GM18526 (cell line): ENCODE measurements around the gene SGTB.

Source experiments
- POLR2A ChIP-seq: IDR thresholded peaks from 3 replicates; pipeline ENCODE4 v1.6.1; 2011; ENCODE audit not compliant: insufficient read length; ENCODE audit errors: extremely low read depth

SGTB gene

GRCh38 chr5:65742565-65743231 is 20.8 kb upstream of the SGTB start:
- TF ChIP-seq POLR2A, result no peak

DNA sequence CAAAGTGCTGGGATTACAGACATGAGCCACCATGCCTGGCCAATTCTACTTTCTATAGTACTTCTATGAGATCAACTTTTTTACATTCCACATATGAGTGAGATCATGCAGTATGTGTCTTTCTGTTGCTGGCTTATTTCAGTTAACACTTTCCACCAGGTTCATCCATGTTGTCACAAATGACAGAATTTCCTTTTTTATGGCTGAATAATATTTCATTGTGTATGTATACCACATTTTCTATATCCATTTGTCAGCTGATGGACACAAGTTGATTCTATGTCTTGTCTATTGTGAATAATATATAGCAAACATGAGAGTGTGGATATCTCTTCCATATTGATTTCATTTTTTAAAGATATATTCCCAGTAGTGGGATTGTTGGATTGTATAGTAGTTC is 17.3 kb upstream of the SGTB start:
- TF ChIP-seq POLR2A, result no peak

GRCh38 chr5:65738305-65738704 is 16.4 kb upstream of the SGTB start:
- no peak for TF ChIP-seq POLR2A

GRCh38 chr5:65737842-65738241 is 15.9 kb upstream of the SGTB start:
- TF ChIP-seq POLR2A, result no peak

GRCh38 chr5:65736011-65736410 is 14.1 kb upstream of the SGTB start:
- no peak for TF ChIP-seq POLR2A

DNA sequence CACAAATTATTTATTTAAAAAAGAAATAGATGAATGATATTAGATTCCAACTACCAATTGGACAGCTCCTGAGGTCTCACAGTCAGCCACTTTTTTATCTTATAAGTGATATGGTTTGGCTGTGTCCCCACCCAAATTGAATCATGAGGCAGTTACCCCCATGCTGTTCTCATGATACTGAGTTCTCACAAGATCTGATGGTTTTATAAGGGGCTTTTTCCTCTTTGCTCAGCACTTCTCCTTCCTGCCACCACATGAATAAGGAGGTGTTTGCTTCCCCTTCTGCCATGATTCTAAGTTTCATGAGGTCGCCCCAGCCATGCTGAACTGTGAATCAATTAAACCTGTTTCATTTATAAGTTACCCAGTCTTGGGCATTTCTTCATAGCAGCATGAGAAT is 13.0 kb upstream of the SGTB start:
- TF ChIP-seq POLR2A, result no peak

- TF ChIP-seq POLR2A, result no peak
Observed at GRCh38 chr5:65730910-65731309, 9.0 kb upstream of the SGTB start.

DNA sequence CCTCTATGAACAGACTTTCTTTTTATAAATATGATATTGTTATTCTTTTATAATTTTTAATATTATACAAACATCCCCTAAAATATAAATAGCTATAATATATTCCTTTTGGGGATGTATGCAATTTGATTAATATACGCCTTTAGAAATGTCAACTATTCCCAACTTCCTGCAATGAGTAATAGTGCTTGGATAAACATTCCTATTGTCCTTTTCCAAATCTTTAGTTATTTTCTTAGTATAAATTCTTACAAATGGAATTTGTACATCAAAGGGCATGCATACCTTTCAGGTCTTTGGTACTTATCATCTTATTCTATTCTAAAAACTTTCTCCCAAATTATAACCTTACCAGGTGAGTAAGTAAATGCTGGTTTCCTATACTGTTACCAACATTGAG is 6.3 kb upstream of the SGTB start:
- no peak for TF ChIP-seq POLR2A

DNA sequence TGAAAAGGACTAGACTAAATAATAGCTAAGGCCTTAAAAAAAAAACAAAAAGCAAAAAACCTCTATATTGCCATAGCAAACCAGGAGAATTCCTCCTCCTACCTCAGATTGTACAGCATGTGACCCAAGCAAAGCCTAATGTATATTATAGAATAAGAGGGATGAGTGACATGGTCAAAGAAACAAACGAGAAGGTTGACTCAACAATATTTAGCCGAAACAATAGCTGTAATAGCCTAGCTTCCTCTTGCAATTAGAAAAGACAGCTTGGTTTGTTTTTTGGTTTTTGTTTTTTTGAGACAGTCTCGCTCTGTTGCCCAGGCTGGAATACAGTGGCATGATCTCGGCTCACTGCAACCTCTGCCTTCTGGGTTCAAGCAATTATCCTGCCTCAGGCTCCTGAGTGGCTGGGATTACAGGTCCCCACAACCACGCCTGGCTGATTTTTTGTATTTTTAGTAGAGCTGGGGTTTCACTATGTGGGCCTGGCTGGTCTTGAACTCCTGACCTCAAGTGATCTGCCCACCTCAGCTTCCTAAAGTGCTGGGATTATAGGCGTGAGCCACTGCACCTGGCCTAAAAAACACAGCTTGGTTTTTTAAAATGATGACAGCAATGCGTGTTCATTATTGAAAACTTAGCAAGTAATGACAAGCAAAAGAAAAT is 5.7 kb upstream of the SGTB start:
- no peak for TF ChIP-seq POLR2A

DNA sequence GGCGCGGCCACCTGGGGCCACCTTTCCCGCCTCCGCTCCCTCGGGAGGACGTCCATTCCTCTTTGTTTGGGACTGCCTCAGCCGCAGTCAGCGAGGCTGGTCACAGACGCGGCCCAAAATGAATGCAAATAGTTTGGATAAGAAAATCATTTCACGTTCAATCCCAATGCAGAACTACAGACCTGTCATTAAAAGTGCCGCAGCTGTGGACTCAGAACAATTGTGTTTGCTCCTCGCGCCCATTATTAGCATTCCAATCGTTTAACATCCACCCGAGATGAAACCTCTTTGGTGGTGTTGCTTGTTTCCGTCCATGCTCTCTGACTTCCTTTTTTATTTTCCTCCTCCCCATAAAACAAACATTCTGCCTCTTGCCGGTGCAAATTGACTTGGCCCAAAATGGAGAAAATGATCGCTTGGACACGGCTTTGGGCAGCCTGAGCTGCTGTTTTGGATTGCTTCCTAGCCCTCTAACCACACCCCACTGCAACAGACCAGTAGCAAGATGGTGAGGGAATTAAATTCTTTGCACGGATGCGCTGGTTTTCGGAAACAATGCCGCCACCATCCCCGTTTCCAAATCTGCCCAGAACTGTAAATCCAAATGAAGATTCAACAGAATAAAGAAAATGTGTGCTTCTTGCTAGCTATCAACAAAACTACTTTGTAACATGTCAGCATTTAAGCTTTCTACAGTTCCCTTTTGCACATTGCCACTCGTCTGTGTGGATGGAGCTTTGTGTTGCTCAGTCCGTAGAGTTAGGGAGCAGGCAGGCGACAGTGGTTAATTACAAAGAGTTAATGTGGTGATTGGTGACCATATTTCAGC is 880 bp upstream of the SGTB start:
- no peak for TF ChIP-seq POLR2A

DNA sequence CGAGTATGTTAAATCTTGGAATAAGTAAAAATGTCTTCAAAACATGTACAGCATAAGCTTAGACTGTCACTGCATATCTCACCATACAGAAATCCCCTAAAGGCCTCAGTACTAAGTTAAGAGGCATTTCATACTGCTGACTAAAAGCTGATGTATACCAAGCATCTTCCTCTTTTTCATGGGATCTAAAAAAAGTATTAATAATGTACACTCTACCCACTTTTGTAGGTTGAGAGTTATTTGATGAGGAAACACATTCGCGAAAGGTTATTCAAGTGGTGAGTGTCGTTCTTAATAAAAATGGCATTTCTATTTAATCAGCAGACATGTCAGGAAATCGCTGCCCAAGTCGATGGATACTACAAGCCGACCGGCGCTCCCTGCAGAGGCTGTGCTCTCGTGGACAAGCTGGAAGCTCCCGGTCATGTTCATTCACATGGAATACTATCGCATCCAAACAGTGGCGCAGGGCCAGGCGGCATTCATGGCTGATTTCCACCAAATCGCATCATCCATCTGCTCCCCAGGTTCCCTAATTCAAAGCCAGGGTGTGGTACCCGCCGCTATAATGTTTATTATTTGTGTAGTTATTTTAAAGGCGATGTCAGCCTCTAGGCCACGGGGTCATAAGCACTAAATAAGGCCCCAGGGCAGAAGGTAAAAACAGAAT is 724 bp downstream of the SGTB start:
- no peak for TF ChIP-seq POLR2A

DNA sequence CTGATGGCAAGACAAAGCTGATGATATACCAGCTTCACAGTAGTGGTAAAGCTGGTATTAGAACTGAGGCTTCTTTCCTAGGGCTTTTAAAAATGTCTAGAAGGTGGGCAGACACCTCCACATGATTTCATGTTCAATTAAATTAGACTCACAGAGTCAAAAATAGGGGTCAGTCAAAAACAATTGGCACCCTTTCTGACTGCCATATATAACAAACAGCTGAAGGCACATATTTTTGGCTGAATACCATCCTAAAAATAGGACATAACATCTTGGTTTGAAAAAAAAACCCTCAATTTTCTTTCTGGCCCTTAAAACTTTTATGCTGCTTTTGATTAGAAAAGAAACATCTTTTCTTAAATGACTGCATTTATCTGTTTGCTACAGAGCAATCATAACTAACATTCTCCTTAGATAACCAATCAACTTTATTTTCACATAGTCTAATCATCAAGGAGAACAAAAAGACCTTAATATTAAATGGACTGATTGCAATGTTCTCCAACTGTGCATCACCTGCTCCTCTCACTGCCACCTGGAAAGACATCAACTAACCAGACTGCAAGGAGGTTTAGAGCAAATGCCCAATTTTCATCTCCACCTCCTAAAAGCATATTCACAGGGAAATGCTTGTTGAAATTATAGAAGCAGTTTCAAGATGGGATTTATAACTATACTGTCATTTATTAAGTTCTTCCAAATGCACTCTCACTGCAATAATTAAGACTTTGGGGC is 3.2 kb downstream of the SGTB start:
- TF ChIP-seq POLR2A, result no peak

DNA sequence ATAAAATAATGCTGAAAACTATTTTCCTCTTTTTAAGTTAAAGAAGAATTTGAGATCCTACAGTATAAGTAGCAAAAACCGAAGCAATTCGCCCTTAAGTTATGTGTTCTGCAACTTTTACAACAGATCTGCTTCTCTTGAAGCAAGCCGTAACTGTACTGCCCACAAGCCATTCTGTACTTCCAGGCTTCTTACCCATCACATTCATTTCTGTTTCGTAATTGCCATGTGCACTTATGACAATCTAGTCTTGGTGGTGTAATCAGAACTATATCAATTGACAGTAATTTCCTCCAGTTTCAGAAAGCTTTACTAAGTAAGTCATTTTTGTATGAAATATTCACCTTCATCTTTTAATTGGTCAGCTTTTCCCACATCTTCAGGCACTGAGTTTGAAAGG is 13.8 kb downstream of the SGTB start:
- no peak for TF ChIP-seq POLR2A

DNA sequence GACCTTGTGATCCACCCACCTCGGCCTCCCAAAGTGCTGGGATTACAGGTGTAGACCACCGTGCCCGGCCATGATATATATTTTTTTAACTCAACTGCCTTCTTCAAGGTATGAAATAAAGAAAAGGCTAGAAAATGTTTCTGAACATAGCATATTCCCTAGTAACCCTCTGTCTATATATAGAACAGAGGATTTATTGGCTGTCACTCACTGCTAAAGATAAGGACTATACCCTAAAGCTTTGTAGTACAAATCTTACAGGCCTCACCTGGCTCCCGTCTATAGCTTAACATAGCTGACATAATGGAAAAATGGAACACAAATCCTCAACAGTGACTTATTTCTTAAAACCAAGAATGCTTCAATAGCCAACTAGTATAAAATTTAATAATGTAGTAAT is 14.2 kb downstream of the SGTB start:
- TF ChIP-seq POLR2A, result no peak
